Activated naive CD4-positive, alpha-beta T cell treated with anti-CD3 and anti-CD28 coated beads for 36 hours (primary cell): ENCODE data around the gene MPP4. TPM values are rescaled to one million over a fixed set of nuclear protein-coding genes. Genes with fewer than 3 reads are reported as not detected.
A peak's percentile ranks its signal among the peaks of the same experiment; 100 is the strongest.

ENCODE experiments used
- CTCF ChIA-PET: fragments of 350-600 bp; sonication (Branson Sonifier 250); formaldehyde crosslinking; loops from one replicate; lab custom pipeline; 2021; ENCODE audit warnings: antibody characterized with exemption; lab: Charles Lee
- DNase-seq: peaks from one replicate; pipeline ENCODE4 v3.0.0-alpha.2; 2020
- H3K27ac Mint-ChIP-seq: one replicate; pipeline ENCODE4 v1.8.0; 2021; ENCODE audit warnings: mild to moderate bottlenecking, mixed read lengths
- H3K27me3 Mint-ChIP-seq: one replicate; pipeline ENCODE4 v1.8.0; 2021; ENCODE audit warnings: low read depth, mixed read lengths
- H3K36me3 Mint-ChIP-seq: one replicate; pipeline ENCODE4 v1.8.0; 2021; ENCODE audit warnings: low read depth, mixed read lengths
- H3K4me1 Mint-ChIP-seq: one replicate; pipeline ENCODE4 v1.8.0; 2021; ENCODE audit warnings: low read depth, mixed read lengths
- H3K4me3 Mint-ChIP-seq: one replicate; pipeline ENCODE4 v1.8.0; 2021; ENCODE audit warnings: mild to moderate bottlenecking, moderate library complexity, mixed read lengths
- H3K9me3 Mint-ChIP-seq: one replicate; pipeline ENCODE4 v1.8.0; 2021; ENCODE audit warnings: mixed read lengths
- intact Hi-C: fragments of 100-400 bp; cut with micrococcal nuclease; formaldehyde crosslinking; loops from one replicate; pipeline ENCODE4 v1.15.1; 2023
- total RNA-seq, 2 experiments: library from RNA; stranded (reverse); gene quantifications; one replicate each; pipeline ENCODE4 v1.2.3, GENCODE V29; 2021

The MPP4 gene
- total RNA-seq, 2 experiments from 2014 or later, result not detected

GRCh38 chr2:201669865-201670264, 28.6 kb downstream of the MPP4 start:
- H3K27me3 Mint-ChIP-seq, result no peaks in the 10 kb centered on the region
- H3K36me3 Mint-ChIP-seq, result no peaks in the 10 kb centered on the region
- peaks cover 7% of the 10 kb centered on the region for H3K9me3 Mint-ChIP-seq
- no peak overlapping the region for H3K4me3 Mint-ChIP-seq
- H3K27ac Mint-ChIP-seq, result no peak overlapping the region
- intact Hi-C loops, result loop anchor here (5.0 kb wide), 1 partner anchor 507 kb away; no protein-coding TSS in a partner anchor
- no peaks in the 10 kb centered on the region for H3K4me1 Mint-ChIP-seq
- no peak for DNase-seq
- CTCF ChIA-PET, result interaction anchor here (0.5 kb wide), 2 partner anchors 14 to 48 kb away, joined by 4 to 5 read pairs; no protein-coding TSS in a partner anchor

- Mint-ChIP-seq H3K4me3 (no peak overlapping the region), H3K27me3 (no peaks in the 10 kb centered on the region), H3K27ac (no peak overlapping the region), H3K36me3 (no peaks in the 10 kb centered on the region), H3K4me1 (no peaks in the 10 kb centered on the region), H3K9me3 (peaks cover 7% of the 10 kb centered on the region)
- DNase-seq, result no peak
- intact Hi-C loops, result loop anchor here (5.0 kb wide), 1 partner anchor 509 kb away; no protein-coding TSS in a partner anchor
- CTCF ChIA-PET, result interaction anchor here (0.6 to 1.7 kb wide), 2 partner anchors 20 to 38 kb away, joined by 3 to 5 read pairs; no protein-coding TSS in a partner anchor
These were observed 30.0 kb downstream of the MPP4 start for GRCh38 chr2:201668402-201668910.

- no peaks in the 10 kb centered on the region for H3K27me3 Mint-ChIP-seq
- CTCF ChIA-PET, result interaction anchor here (0.7 kb wide), 1 partner anchor 9 kb away, joined by 3 read pairs; no protein-coding TSS in a partner anchor
- intact Hi-C loops, result no loop called here
These were observed 34.1 kb downstream of the MPP4 start for GRCh38 chr2:201664334-201664733.

DNA sequence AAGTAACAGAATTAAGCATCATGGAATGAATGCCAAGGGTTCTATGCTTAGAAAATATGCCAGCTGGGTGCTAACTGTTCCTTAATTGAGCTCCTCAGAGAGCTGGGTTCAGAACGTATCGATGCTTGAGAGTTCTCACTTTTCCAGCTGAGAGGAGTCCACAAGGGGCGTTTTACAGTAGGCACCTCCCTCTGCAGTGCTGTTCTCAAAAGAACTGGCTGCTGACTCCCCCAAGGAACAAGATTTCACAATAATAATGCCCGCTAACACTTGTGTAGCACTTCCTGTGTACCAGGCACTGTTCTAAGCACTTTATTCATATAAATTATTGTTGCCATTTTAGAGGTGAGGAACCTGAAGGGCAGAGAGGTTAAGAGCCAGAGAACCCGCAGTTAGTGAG, 37.1 kb downstream of the MPP4 start:
- H3K36me3 Mint-ChIP-seq, result no peaks in the 10 kb centered on the region
- intact Hi-C loops, result no loop called here
- DNase-seq, result no peak
- H3K4me3 Mint-ChIP-seq, result no peak overlapping the region
- H3K9me3 Mint-ChIP-seq, result no peaks in the 10 kb centered on the region
- no peaks in the 10 kb centered on the region for H3K4me1 Mint-ChIP-seq
- no peak overlapping the region for H3K27ac Mint-ChIP-seq
- CTCF ChIA-PET, result no interaction called here
- no peaks in the 10 kb centered on the region for H3K27me3 Mint-ChIP-seq

More at GRCh38 chr2:201664334-201664733, 34.1 kb downstream of the MPP4 start:
- DNase-seq, result no peak
- no peak overlapping the region for H3K4me3 Mint-ChIP-seq
- no peaks in the 10 kb centered on the region for H3K36me3 Mint-ChIP-seq
- H3K4me1 Mint-ChIP-seq, result no peaks in the 10 kb centered on the region
- no peak overlapping the region for H3K27ac Mint-ChIP-seq
- H3K9me3 Mint-ChIP-seq, result no peaks in the 10 kb centered on the region

DNA sequence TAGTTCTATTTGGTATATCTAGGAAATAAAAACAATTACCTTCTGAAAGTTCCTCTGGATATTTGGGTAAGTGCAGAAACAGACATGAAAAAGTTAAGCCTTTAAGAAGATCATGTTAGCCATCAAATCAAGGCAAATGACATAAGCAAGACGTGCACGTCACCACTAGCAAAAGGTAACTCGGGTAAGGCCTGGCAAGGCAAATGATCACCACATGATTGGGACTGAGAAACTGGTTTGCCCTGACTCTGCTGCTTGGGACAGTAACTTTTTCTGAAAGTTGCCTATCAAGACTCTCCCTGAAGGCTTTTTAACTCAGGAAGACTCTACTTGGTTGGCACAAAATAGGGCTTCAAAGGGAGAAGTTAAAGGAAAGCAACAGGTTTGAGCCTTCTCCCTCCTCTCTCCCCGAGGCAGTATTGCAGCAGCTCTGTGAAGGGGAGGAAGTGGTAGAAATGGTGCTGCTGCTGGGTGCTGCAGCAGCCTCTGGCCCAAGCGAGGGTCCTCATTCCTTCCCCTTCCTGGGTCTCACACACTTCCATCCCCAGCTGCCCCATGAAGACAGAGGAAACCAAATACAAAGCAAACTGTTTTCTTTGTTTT, 38.0 kb downstream of the MPP4 start:
- Mint-ChIP-seq H3K9me3 (no peaks in the 10 kb centered on the region), H3K27ac (no peak overlapping the region), H3K4me1 (no peaks in the 10 kb centered on the region), H3K27me3 (no peaks in the 10 kb centered on the region), H3K4me3 (no peak overlapping the region), H3K36me3 (no peaks in the 10 kb centered on the region)
- no peak for DNase-seq
- CTCF ChIA-PET, result no interaction called here
- intact Hi-C loops, result no loop called here

GRCh38 chr2:201656740-201657139, 41.7 kb downstream of the MPP4 start:
- DNase-seq, result no peak
- Mint-ChIP-seq H3K27ac (no peak overlapping the region), H3K9me3 (no peaks in the 10 kb centered on the region), H3K36me3 (no peaks in the 10 kb centered on the region), H3K4me3 (no peak overlapping the region), H3K27me3 (peaks cover 2% of the 10 kb centered on the region), H3K4me1 (no peaks in the 10 kb centered on the region)
- intact Hi-C loops, result no loop called here
- CTCF ChIA-PET, result no interaction called here

- no peaks in the 10 kb centered on the region for H3K4me1 Mint-ChIP-seq
- no peak overlapping the region for H3K27ac Mint-ChIP-seq
- intact Hi-C loops, result no loop called here
- H3K27me3 Mint-ChIP-seq, result peaks cover 2% of the 10 kb centered on the region
- CTCF ChIA-PET, result no interaction called here
- DNase-seq, result no peak
- H3K9me3 Mint-ChIP-seq, result no peaks in the 10 kb centered on the region
- no peaks in the 10 kb centered on the region for H3K36me3 Mint-ChIP-seq
- H3K4me3 Mint-ChIP-seq, result no peak overlapping the region
These were observed 42.3 kb downstream of the MPP4 start for GRCh38 chr2:201656102-201656501.

GRCh38 chr2:201654616-201655384, 43.6 kb downstream of the MPP4 start:
- Mint-ChIP-seq H3K9me3 (no peaks in the 10 kb centered on the region), H3K4me1 (no peaks in the 10 kb centered on the region), H3K27me3 (peaks cover 2% of the 10 kb centered on the region), H3K27ac (no peak overlapping the region), H3K36me3 (no peaks in the 10 kb centered on the region), H3K4me3 (no peak overlapping the region)
- DNase-seq, result no peak
- intact Hi-C loops, result no loop called here
- CTCF ChIA-PET, result no interaction called here

DNA sequence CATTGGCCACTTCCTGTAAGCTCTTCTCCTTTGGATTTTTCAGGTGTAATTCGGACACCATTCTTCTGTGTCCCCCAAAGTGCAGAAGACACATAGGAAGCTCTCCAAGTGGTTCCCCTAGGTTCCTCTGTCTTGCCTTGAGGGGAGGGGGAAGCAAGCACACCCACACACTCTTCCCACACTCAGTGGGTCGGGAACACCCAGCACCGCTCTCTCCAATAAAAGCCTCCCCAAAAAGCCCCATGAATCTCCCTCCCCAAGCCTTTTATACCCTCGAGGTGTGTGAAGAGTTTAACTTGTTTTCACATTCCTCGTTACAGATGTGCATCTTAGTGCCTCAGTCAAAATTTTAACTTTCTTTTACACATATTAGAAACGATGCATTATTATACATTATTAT, 45.2 kb downstream of the MPP4 start:
- intact Hi-C loops, result no loop called here
- no peaks in the 10 kb centered on the region for H3K4me1 Mint-ChIP-seq
- H3K9me3 Mint-ChIP-seq, result no peaks in the 10 kb centered on the region
- peaks cover 2% of the 10 kb centered on the region for H3K27me3 Mint-ChIP-seq
- DNase-seq, result no peak
- H3K4me3 Mint-ChIP-seq, result no peak overlapping the region
- no peak overlapping the region for H3K27ac Mint-ChIP-seq
- CTCF ChIA-PET, result no interaction called here
- H3K36me3 Mint-ChIP-seq, result no peaks in the 10 kb centered on the region

DNA sequence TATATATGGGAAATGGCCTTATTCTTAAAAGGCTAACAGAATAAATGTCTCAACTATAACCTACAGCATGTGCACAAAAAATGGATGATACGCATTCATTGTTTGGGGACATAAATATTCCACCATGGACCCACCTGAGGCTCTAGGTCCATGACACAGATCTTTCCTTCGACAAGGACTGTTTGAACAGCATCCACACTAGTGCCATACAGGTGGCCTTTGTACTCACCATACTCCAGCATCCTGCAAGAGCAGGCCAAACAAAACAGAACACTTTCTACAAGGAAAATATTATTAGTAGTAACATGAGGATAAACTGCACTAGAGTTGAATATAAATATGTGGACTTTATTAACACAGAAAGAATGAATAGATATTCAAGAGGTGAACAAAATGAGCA, 49.0 kb downstream of the MPP4 start:
- no peak overlapping the region for H3K4me3 Mint-ChIP-seq
- H3K36me3 Mint-ChIP-seq, result no peaks in the 10 kb centered on the region
- no peak overlapping the region for H3K27ac Mint-ChIP-seq
- intact Hi-C loops, result no loop called here
- no peak for DNase-seq
- peaks cover 2% of the 10 kb centered on the region for H3K27me3 Mint-ChIP-seq
- H3K4me1 Mint-ChIP-seq, result no peaks in the 10 kb centered on the region
- no peaks in the 10 kb centered on the region for H3K9me3 Mint-ChIP-seq
- CTCF ChIA-PET, result no interaction called here

DNA sequence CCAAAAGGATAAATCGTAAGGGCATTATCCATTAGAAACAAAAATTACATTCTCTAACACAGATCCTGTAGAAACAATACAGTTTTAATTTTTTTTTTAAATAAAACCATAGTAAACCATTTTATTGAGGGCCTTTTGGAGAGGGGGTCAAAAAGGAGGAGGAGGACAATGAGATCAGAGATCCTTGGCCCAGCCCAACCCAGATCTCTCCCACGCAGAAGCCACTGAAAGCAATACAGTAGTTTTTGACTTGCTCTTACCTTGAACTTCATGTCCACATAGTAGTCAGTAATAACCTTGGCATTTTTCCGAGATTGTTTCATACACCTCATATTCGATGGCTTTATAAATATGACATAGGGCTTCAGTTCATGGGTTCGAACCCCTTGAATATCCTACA, 51.0 kb downstream of the MPP4 start:
- no peak for DNase-seq
- Mint-ChIP-seq H3K36me3 (no peaks in the 10 kb centered on the region), H3K4me3 (no peak overlapping the region), H3K27ac (no peak overlapping the region), H3K4me1 (peaks cover 4% of the 10 kb centered on the region), H3K27me3 (peaks cover 1% of the 10 kb centered on the region), H3K9me3 (no peaks in the 10 kb centered on the region)
- CTCF ChIA-PET, result no interaction called here
- intact Hi-C loops, result no loop called here

DNA sequence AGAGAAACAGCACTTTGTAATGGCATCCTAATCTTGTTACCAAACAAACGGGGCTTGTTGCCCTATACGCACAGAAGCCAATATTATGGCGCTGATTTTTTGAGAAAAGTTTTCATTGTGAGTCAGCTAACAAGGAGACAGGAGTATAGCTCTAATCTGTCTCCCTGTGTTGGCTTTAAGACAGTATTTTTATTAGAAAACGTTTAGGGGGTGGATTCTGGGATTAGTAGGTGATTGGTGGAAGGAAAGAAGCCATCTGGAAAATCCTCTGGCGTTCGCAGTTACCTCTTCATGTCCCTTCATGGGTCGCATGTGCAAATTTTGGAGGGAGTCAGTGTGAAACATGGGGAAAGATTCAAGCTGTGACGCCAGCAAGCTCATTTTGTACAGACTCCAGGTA, 54.4 kb downstream of the MPP4 start:
- H3K27me3 Mint-ChIP-seq, result no peaks in the 10 kb centered on the region
- no peaks in the 10 kb centered on the region for H3K36me3 Mint-ChIP-seq
- DNase-seq, result no peak
- intact Hi-C loops, result loop anchor here (5.0 kb wide), 2 partner anchors 382 to 682 kb away; partner anchors contain the start of genes CASP8 and ORC2
- peaks cover 11% of the 10 kb centered on the region for H3K4me1 Mint-ChIP-seq
- no peak overlapping the region for H3K27ac Mint-ChIP-seq
- peak overlapping the region; percentile 79 for H3K4me3 Mint-ChIP-seq
- H3K9me3 Mint-ChIP-seq, result no peaks in the 10 kb centered on the region
- CTCF ChIA-PET, result no interaction called here
